Astrocyte (in vitro differentiated cells and primary cell): ENCODE measurements around the gene ITSN1.

ENCODE experiments used
- CTCF ChIP-seq: IDR thresholded peaks from 2 replicates; pipeline ENCODE4 v1.5.1; 2011; ENCODE audit warnings: low read depth, mild to moderate bottlenecking, inconsistent platforms, low read length, moderate library complexity; ENCODE audit not compliant: insufficient read depth
- EZH2 ChIP-seq: IDR thresholded peaks from 2 replicates; pipeline ENCODE4 v1.6.1; 2012; ENCODE audit warnings: mild to moderate bottlenecking, low read length, inconsistent platforms; ENCODE audit not compliant: insufficient read depth

DNA sequence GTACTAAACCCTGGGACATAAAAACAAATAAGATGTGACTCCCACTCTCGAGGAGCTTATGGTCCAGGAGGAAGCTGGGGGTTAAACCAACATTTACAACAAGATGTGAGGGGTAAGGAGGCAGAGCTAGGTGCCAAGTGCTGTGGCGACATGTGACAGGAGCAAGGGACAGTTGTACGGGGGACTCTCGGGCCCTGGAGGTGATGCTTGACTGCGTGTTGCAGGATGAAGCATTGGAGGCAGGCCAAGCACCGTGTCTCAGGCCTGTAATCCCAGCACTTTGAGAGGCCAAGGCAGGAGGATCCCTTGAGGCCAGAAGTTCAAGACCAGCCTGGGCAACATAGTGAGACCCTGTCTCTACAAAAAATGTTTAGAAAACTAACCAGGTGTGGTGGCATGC is 236.5 kb downstream of the ITSN1 start:
- no peak for TF ChIP-seq EZH2
- no peak for TF ChIP-seq CTCF
